Neuron (in vitro differentiated cells): ENCODE measurements around the gene EXOC2.
"Not testable (repeated sequence)": the region's sequence is repeated elsewhere in the genome, so short reads cannot be mapped to it uniquely, and the experiment has no call there.

Source experiments
- H2AFZ ChIP-seq: one replicate; pipeline ENCODE4 v1.6.1; 2013; ENCODE audit warnings: low read depth, mild to moderate bottlenecking, inconsistent platforms, low read length, moderate library complexity
- H3K27me3 ChIP-seq: one replicate; pipeline ENCODE4 v1.6.1; 2013; ENCODE audit warnings: low read length; ENCODE audit not compliant: insufficient read depth
- H3K36me3 ChIP-seq: one replicate; pipeline ENCODE4 v1.6.1; 2013; ENCODE audit warnings: low read length; ENCODE audit not compliant: insufficient read depth
- H3K4me1 ChIP-seq: one replicate; pipeline ENCODE4 v1.6.1; 2013; ENCODE audit warnings: low read length; ENCODE audit not compliant: insufficient read depth
- H3K4me3 ChIP-seq: 2 replicates; pipeline ENCODE4 v1.5.1; 2013; ENCODE audit warnings: mild to moderate bottlenecking, low read length, moderate library complexity
- H3K9me3 ChIP-seq: one replicate; pipeline ENCODE4 v1.6.1; 2013; ENCODE audit warnings: low read length

Gene EXOC2

GRCh38 chr6:705047-705446 is 12.1 kb upstream of the EXOC2 start:
- Histone ChIP-seq H3K36me3 (no peaks in the 10 kb centered on the region), H3K9me3 (no peaks in the 10 kb centered on the region), H3K4me1 (peaks cover 10% of the 10 kb centered on the region), H3K27me3 (no peaks in the 10 kb centered on the region), H3K4me3 (no peak overlapping the region), H2AFZ (no peak overlapping the region)

- H3K27me3 ChIP-seq = no peaks in the 10 kb centered on the region
- no peaks in the 10 kb centered on the region for H3K9me3 ChIP-seq
- no peaks in the 10 kb centered on the region for H3K36me3 ChIP-seq
- H3K4me3 ChIP-seq = no peak overlapping the region
- peaks cover 8% of the 10 kb centered on the region for H3K4me1 ChIP-seq
- no peak overlapping the region for H2AFZ ChIP-seq
Observed at GRCh38 chr6:704046-704445, 11.1 kb upstream of the EXOC2 start.

GRCh38 chr6:703552-703951 is 10.6 kb upstream of the EXOC2 start:
- Histone ChIP-seq H2AFZ (no peak overlapping the region), H3K4me3 (no peak overlapping the region), H3K27me3 (no peaks in the 10 kb centered on the region), H3K9me3 (no peaks in the 10 kb centered on the region), H3K4me1 (peaks cover 8% of the 10 kb centered on the region), H3K36me3 (no peaks in the 10 kb centered on the region)

- Histone ChIP-seq H2AFZ (no peak overlapping the region), H3K4me1 (peaks cover 8% of the 10 kb centered on the region), H3K4me3 (no peak overlapping the region), H3K27me3 (no peaks in the 10 kb centered on the region), H3K36me3 (no peaks in the 10 kb centered on the region), H3K9me3 (no peaks in the 10 kb centered on the region)
Observed at GRCh38 chr6:701700-702479, 9.0 kb upstream of the EXOC2 start.

GRCh38 chr6:701215-701614 is 8.3 kb upstream of the EXOC2 start:
- no peak overlapping the region for H2AFZ ChIP-seq
- H3K9me3 ChIP-seq = no peaks in the 10 kb centered on the region
- no peaks in the 10 kb centered on the region for H3K27me3 ChIP-seq
- peaks cover 8% of the 10 kb centered on the region for H3K4me1 ChIP-seq
- no peak overlapping the region for H3K4me3 ChIP-seq
- no peaks in the 10 kb centered on the region for H3K36me3 ChIP-seq

GRCh38 chr6:700490-700889 is 7.6 kb upstream of the EXOC2 start:
- no peak overlapping the region for H3K4me3 ChIP-seq
- no peaks in the 10 kb centered on the region for H3K36me3 ChIP-seq
- no peak overlapping the region for H2AFZ ChIP-seq
- peaks cover 8% of the 10 kb centered on the region for H3K4me1 ChIP-seq
- H3K9me3 ChIP-seq = no peaks in the 10 kb centered on the region
- H3K27me3 ChIP-seq = no peaks in the 10 kb centered on the region

- H2AFZ ChIP-seq = no peak overlapping the region
- no peak overlapping the region for H3K4me3 ChIP-seq
- H3K9me3 ChIP-seq = no peaks in the 10 kb centered on the region
- no peaks in the 10 kb centered on the region for H3K27me3 ChIP-seq
- H3K4me1 ChIP-seq = peaks cover 8% of the 10 kb centered on the region
- H3K36me3 ChIP-seq = no peaks in the 10 kb centered on the region
Observed at GRCh38 chr6:699319-699718, 6.4 kb upstream of the EXOC2 start.

- not testable (repeated sequence) for H3K4me3 ChIP-seq, H3K9me3 ChIP-seq, H3K27me3 ChIP-seq, H2AFZ ChIP-seq, H3K36me3 ChIP-seq
- H3K4me1 ChIP-seq = peaks cover 11% of the 10 kb centered on the region
Observed at GRCh38 chr6:694431-695126, 1.6 kb upstream of the EXOC2 start.

- peak overlapping the region; percentile 39 for H2AFZ ChIP-seq
- no peaks in the 10 kb centered on the region for H3K27me3 ChIP-seq
- peaks cover 11% of the 10 kb centered on the region for H3K4me1 ChIP-seq
- peak overlapping the region; percentile 72 for H3K4me3 ChIP-seq
- H3K36me3 ChIP-seq = no peaks in the 10 kb centered on the region
- H3K9me3 ChIP-seq = no peaks in the 10 kb centered on the region
Observed at GRCh38 chr6:693723-694009, 727 bp upstream of the EXOC2 start.

- H2AFZ ChIP-seq = peak overlapping the region; percentile 39
- peaks cover 4% of the 10 kb centered on the region for H3K36me3 ChIP-seq
- no peaks in the 10 kb centered on the region for H3K9me3 ChIP-seq
- H3K27me3 ChIP-seq = no peaks in the 10 kb centered on the region
- peaks cover 11% of the 10 kb centered on the region for H3K4me1 ChIP-seq
- H3K4me3 ChIP-seq = peak overlapping the region; percentile 72
Observed at GRCh38 chr6:692356-692851, 535 bp downstream of the EXOC2 start.

- Histone ChIP-seq H3K9me3 (no peaks in the 10 kb centered on the region), H3K4me1 (peaks cover 19% of the 10 kb centered on the region), H3K4me3 (no peak overlapping the region), H3K27me3 (no peaks in the 10 kb centered on the region), H3K36me3 (peaks cover 4% of the 10 kb centered on the region), H2AFZ (no peak overlapping the region)
Observed at GRCh38 chr6:689223-689622, 3.7 kb downstream of the EXOC2 start.

- H3K9me3 ChIP-seq = no peaks in the 10 kb centered on the region
- H3K27me3 ChIP-seq = no peaks in the 10 kb centered on the region
- no peak overlapping the region for H3K4me3 ChIP-seq
- peaks cover 4% of the 10 kb centered on the region for H3K36me3 ChIP-seq
- no peak overlapping the region for H2AFZ ChIP-seq
- peaks cover 36% of the 10 kb centered on the region for H3K4me1 ChIP-seq
Observed at GRCh38 chr6:686497-686896, 6.4 kb downstream of the EXOC2 start.

GRCh38 chr6:684831-685636 is 7.9 kb downstream of the EXOC2 start:
- H2AFZ ChIP-seq = no peak overlapping the region
- H3K4me1 ChIP-seq = peaks cover 44% of the 10 kb centered on the region
- H3K4me3 ChIP-seq = no peak overlapping the region
- peaks cover 4% of the 10 kb centered on the region for H3K36me3 ChIP-seq
- H3K27me3 ChIP-seq = no peaks in the 10 kb centered on the region
- no peaks in the 10 kb centered on the region for H3K9me3 ChIP-seq
